Gastroesophageal sphincter (tissue), 3 donors: ENCODE results near the gene MAN2B2.

Source experiments
- EP300 ChIP-seq: sonication (generic); formaldehyde crosslinking; IDR thresholded peaks from one replicate; pipeline ENCODE4 v1.6.1; 2017; ENCODE audit warnings: antibody characterized with exemption, mild to moderate bottlenecking
- POLR2A ChIP-seq, 2 donors: fragments of 450-650 bp; IDR thresholded peaks; one replicate each; pipeline ENCODE4 v1.6.1; 2017; ENCODE audit warnings: antibody characterized with exemption in 2 of 2, mild to moderate bottlenecking in 2 of 2, moderate library complexity in 1 of 2
- POLR2AphosphoS5 ChIP-seq: sonication (generic); formaldehyde crosslinking; IDR thresholded peaks from one replicate; pipeline ENCODE4 v1.6.1; 2017; ENCODE audit warnings: antibody characterized with exemption
- TF ChIP-seq, protein P1 (sequence below), 4 experiments: fragments of 200-600 bp in 2 of 4; fragments of 450-650 bp in 2 of 4; sonication (generic) in 1 of 4; IDR thresholded peaks; one replicate each; pipeline ENCODE4 v1.5.1; 2017 to 2019; ENCODE audit warnings: antibody characterized with exemption in 4 of 4, mild to moderate bottlenecking in 2 of 4, moderate library complexity in 2 of 4

DNA sequence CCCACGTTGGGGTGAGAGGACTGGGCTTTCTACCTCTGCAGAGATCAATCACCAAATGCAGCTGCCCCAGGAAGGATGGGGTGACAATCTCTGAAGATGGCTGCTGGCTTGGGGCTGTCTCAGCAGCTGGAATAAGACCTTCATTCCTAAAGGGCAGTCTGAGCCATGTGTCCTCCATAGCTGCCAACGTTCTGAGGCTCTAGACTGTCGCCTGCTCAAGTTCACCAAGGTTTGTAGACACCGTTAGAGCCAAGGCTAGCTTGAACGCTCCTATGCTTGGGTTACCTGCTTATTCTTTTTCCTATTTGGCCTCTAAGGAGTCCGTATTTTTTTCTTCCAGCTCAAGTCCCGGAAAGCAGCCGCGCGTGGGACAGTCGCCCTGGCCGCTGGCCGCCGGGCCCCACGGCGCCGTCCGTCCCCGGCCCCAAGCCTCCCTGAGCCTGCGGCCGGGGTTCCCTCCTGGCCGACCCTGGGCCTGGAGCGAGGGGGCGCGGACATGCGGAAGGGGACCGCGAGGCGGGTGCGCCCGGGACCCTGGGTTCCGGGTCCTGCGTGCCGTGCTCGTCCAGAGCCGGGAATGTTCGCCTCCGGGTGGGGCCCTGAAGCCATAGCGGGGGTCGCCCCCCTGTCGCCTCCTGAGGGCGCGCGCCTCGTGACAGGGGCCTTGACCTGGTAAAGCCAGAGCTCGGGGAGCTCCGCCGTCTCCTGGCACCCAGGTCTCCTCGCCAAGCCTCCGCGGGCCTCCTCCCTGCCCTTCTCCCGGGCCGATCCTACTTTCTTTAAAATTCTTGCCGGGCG, 88.8 kb downstream of the MAN2B2 start:
- TF ChIP-seq, protein P1, sequence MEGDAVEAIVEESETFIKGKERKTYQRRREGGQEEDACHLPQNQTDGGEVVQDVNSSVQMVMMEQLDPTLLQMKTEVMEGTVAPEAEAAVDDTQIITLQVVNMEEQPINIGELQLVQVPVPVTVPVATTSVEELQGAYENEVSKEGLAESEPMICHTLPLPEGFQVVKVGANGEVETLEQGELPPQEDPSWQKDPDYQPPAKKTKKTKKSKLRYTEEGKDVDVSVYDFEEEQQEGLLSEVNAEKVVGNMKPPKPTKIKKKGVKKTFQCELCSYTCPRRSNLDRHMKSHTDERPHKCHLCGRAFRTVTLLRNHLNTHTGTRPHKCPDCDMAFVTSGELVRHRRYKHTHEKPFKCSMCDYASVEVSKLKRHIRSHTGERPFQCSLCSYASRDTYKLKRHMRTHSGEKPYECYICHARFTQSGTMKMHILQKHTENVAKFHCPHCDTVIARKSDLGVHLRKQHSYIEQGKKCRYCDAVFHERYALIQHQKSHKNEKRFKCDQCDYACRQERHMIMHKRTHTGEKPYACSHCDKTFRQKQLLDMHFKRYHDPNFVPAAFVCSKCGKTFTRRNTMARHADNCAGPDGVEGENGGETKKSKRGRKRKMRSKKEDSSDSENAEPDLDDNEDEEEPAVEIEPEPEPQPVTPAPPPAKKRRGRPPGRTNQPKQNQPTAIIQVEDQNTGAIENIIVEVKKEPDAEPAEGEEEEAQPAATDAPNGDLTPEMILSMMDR (IDR thresholded peaks at IDR 0.05) = no peak
- TF ChIP-seq POLR2AphosphoS5 (no peak), POLR2A (IDR thresholded peaks at IDR 0.05) (no peak), EP300 (no peak)
